PC-9 (cell line): ENCODE results near the gene NLRX1. TPM values are rescaled to one million over a fixed set of nuclear protein-coding genes. Genes with fewer than 3 reads are reported as not detected.

Experiments
- BruUV-seq: library from RNA; stranded (reverse); fragments of 400-500 nt; replicated peaks from 2 replicates; lab custom pipeline; 2021; lab: Mats Ljungman, UMichigan
- CTCF ChIA-PET: fragments of 300-600 bp; sonication (Branson Sonifier 250); formaldehyde crosslinking; loops from one replicate; lab custom pipeline; 2022; ENCODE audit warnings: antibody characterized with exemption; lab: Charles Lee
- POLR2A ChIA-PET: fragments of 300-600 bp; sonication (Branson Sonifier 250); formaldehyde crosslinking; loops from one replicate; lab custom pipeline; 2022; ENCODE audit warnings: antibody characterized with exemption; ENCODE audit not compliant: unreplicated experiment; lab: Charles Lee
- DNase-seq, 2 experiments: peaks; one replicate each; pipeline versions ENCODE4 v3.0.0 to v3.0.0-alpha.2; 2015 to 2022; ENCODE audit warnings: mixed read lengths in 1 of 2
- H2AFZ ChIP-seq: fragments of 200-600 bp; sonication (generic); 2 replicates; pipeline ENCODE4 v1.8.1; 2017; ENCODE audit warnings: antibody characterized with exemption
- H3F3A ChIP-seq: fragments of 200-600 bp; sonication (generic); 2 replicates; pipeline ENCODE4 v1.8.1; 2017; ENCODE audit warnings: antibody characterized with exemption, mild to moderate bottlenecking, low read depth; ENCODE audit not compliant: insufficient read depth
- H3K27ac ChIP-seq: fragments of 200-600 bp; sonication (generic); 2 replicates; pipeline ENCODE4 v1.6.1; 2016; ENCODE audit warnings: mixed run types
- H3K27me3 ChIP-seq: fragments of 200-600 bp; sonication (generic); 2 replicates; pipeline ENCODE4 v1.6.1; 2016; ENCODE audit warnings: low read depth, mixed run types; ENCODE audit not compliant: insufficient read depth
- H3K36me3 ChIP-seq: fragments of 200-600 bp; sonication (generic); 2 replicates; pipeline ENCODE4 v1.6.1; 2016; ENCODE audit warnings: low read depth, mixed run types
- H3K4me1 ChIP-seq: fragments of 200-600 bp; sonication (generic); replicated peaks from 2 replicates; pipeline ENCODE4 v1.6.1; 2016; ENCODE audit warnings: mixed run types; ENCODE audit not compliant: insufficient read depth
- H3K4me2 ChIP-seq: fragments of 200-600 bp; sonication (generic); 2 replicates; pipeline ENCODE4 v1.6.1; 2017; ENCODE audit warnings: mixed run types
- H3K4me3 ChIP-seq: fragments of 200-600 bp; sonication (generic); 2 replicates; pipeline ENCODE4 v1.6.1; 2016; ENCODE audit warnings: mixed run types
- H3K79me2 ChIP-seq: fragments of 200-600 bp; sonication (generic); 2 replicates; pipeline ENCODE4 v1.6.1; 2017; ENCODE audit warnings: low read depth, mixed run types
- H3K9me2 ChIP-seq: fragments of 200-600 bp; sonication (generic); 2 replicates; pipeline ENCODE4 v1.8.1; 2017; ENCODE audit warnings: mild to moderate bottlenecking; ENCODE audit not compliant: insufficient read depth
- H3K9me3 ChIP-seq: fragments of 200-600 bp; sonication (generic); 2 replicates; pipeline ENCODE4 v1.8.1; 2016; ENCODE audit warnings: low read depth; ENCODE audit not compliant: insufficient read depth
- H4K20me1 ChIP-seq: fragments of 200-600 bp; sonication (generic); 2 replicates; pipeline ENCODE4 v1.8.1; 2017; ENCODE audit not compliant: insufficient read depth
- CTCF ChIP-seq: fragments of 200-600 bp; sonication (generic); conservative IDR thresholded peaks from 2 replicates; pipeline ENCODE4 v1.6.1; 2017; ENCODE audit warnings: mixed run types, antibody characterized with exemption, mild to moderate bottlenecking, moderate library complexity
- EZH2 ChIP-seq: fragments of 200-600 bp; sonication (generic); IDR thresholded peaks from 2 replicates; pipeline ENCODE4 v1.8.0; 2017; ENCODE audit warnings: antibody characterized with exemption, low read depth
- intact Hi-C: fragments of 100-400 bp; cut with micrococcal nuclease; formaldehyde crosslinking; loops from one replicate; pipeline ENCODE4 v1.10.0; 2022; ENCODE audit not compliant: unreplicated experiment
- total RNA-seq: library from RNA; stranded (reverse); gene quantifications from 2 replicates; pipeline ENCODE4 v1.2.3, GENCODE V29; 2021

The NLRX1 gene
- total RNA-seq, 1 experiment from 2014 or later, result 18.4 TPM

- BruUV-seq, result no TSS peak
- POLR2A ChIA-PET, result no interaction called here
Observed at GRCh38 chr11:119179342-119179741, 10.8 kb downstream of the NLRX1 start.

GRCh38 chr11:119179983-119180382 lies 11.5 kb downstream of the NLRX1 start:
- Histone ChIP-seq H3F3A (peaks cover 11% of the 10 kb centered on the region), H3K79me2 (no peaks in the 10 kb centered on the region), H3K36me3 (no peaks in the 10 kb centered on the region), H3K9me3 (no peaks in the 10 kb centered on the region), H2AFZ (no peak overlapping the region), H3K27ac (no peak overlapping the region), H3K4me3 (no peak overlapping the region), H3K4me2 (no peak overlapping the region), H3K9me2 (no peaks in the 10 kb centered on the region), H3K27me3 (no peaks in the 10 kb centered on the region), H3K4me1 (peaks cover 8% of the 10 kb centered on the region), H4K20me1 (no peaks in the 10 kb centered on the region)
- TF ChIP-seq EZH2 (no peak), CTCF (no peak)
- intact Hi-C loops, result no loop called here
- BruUV-seq, result no TSS peak
- POLR2A ChIA-PET, result no interaction called here
- CTCF ChIA-PET, result no interaction called here
- DNase-seq, result no peak

More at GRCh38 chr11:119179342-119179741, 10.8 kb downstream of the NLRX1 start:
- H3F3A ChIP-seq, result peaks cover 11% of the 10 kb centered on the region
- no peak for DNase-seq
- no peaks in the 10 kb centered on the region for H4K20me1 ChIP-seq
- no peaks in the 10 kb centered on the region for H3K36me3 ChIP-seq
- H2AFZ ChIP-seq, result no peak overlapping the region
- intact Hi-C loops, result no loop called here
- CTCF ChIA-PET, result no interaction called here
- no peak overlapping the region for H3K27ac ChIP-seq
- TF ChIP-seq EZH2 (no peak), CTCF (no peak)
- H3K79me2 ChIP-seq, result no peaks in the 10 kb centered on the region
- no peak overlapping the region for H3K4me2 ChIP-seq
- no peak overlapping the region for H3K4me3 ChIP-seq
- H3K4me1 ChIP-seq, result peaks cover 9% of the 10 kb centered on the region
- H3K9me3 ChIP-seq, result no peaks in the 10 kb centered on the region
- no peaks in the 10 kb centered on the region for H3K9me2 ChIP-seq
- H3K27me3 ChIP-seq, result no peaks in the 10 kb centered on the region

GRCh38 chr11:119180729-119181676 lies 12.5 kb downstream of the NLRX1 start:
- no peak overlapping the region for H2AFZ ChIP-seq
- H3K36me3 ChIP-seq, result no peaks in the 10 kb centered on the region
- peaks cover 6% of the 10 kb centered on the region for H3K4me1 ChIP-seq
- no peaks in the 10 kb centered on the region for H3K9me2 ChIP-seq
- H3K9me3 ChIP-seq, result no peaks in the 10 kb centered on the region
- TF ChIP-seq CTCF, result no peak
- TF ChIP-seq EZH2, result no peak
- H4K20me1 ChIP-seq, result no peaks in the 10 kb centered on the region
- DNase-seq, result no peak
- ChIA-PET POLR2A (interaction anchor here (0.7 kb wide), 1 partner anchor 12 kb away, joined by 10 read pairs; no protein-coding TSS in a partner anchor), CTCF (no interaction called here)
- no peaks in the 10 kb centered on the region for H3K79me2 ChIP-seq
- peaks cover 2% of the 10 kb centered on the region for H3F3A ChIP-seq
- no peaks in the 10 kb centered on the region for H3K27me3 ChIP-seq
- H3K4me2 ChIP-seq, result no peak overlapping the region
- no peak overlapping the region for H3K27ac ChIP-seq
- intact Hi-C loops, result no loop called here
- H3K4me3 ChIP-seq, result no peak overlapping the region
- BruUV-seq, result no TSS peak
